ENCODE measurements around the gene HOXB4. TPM values are rescaled to one million over a fixed set of nuclear protein-coding genes. Genes with fewer than 3 reads are reported as not detected.

Gene HOXB4
- polyA plus RNA-seq, 1 of the 3 experiments (the other 2 are of a cell fraction), result 0.03 TPM

- TF ChIP-seq USF1 (IDR thresholded peaks at IDR 0.05; ENCODE audit: borderline replicate concordance, low read depth), result no peak
- TF ChIP-seq EP300 (IDR thresholded peaks at IDR 0.05; ENCODE audit: borderline replicate concordance in 1 of 2, low read depth in 1 of 2, low read length in 1 of 2), result no peak
Observed at GRCh38 chr17:48592057-48592514, 13.9 kb upstream of the HOXB4 start (continued).

GRCh38 chr17:48591255-48592056 is 13.3 kb upstream of the HOXB4 start:
- no peak for DNase-seq
- Histone ChIP-seq H3K4me1 (ENCODE audit: control insufficient read depth in 1 of 2, insufficient read depth in 2 of 2, low read depth in 1 of 2, low read length in 1 of 2) (0 out of 4 replicates have a peak, but pooled peaks cover 0 to 4% of the 10 kb centered on the region in 2 experiments), H3K27me3 (ENCODE audit: insufficient read depth) (peaks cover 98% of the 10 kb centered on the region), H3K4me3 (ENCODE audit: low read depth in 2 of 2, low read length in 1 of 2) (no peak overlapping the region), H3K9me3 (no peaks in the 10 kb centered on the region), H3K27ac (ENCODE audit: low read depth in 2 of 2, low read length in 1 of 2) (no peak overlapping the region), H3K79me2 (ENCODE audit: insufficient read depth) (no peaks in the 10 kb centered on the region), H4K20me1 (ENCODE audit: insufficient read depth) (no peaks in the 10 kb centered on the region), H3K36me3 (replicated peaks in 1 of 2; ENCODE audit: control insufficient read depth in 1 of 2, insufficient read depth in 2 of 2, low read length in 1 of 2) (no peaks in the 10 kb centered on the region), H3F3A (replicated peaks; ENCODE audit: insufficient read depth) (peaks cover 4% of the 10 kb centered on the region), H3K4me2 (no peak overlapping the region), H2AFZ (ENCODE audit: low read depth) (no peak overlapping the region), H3K9me2 (no peaks in the 10 kb centered on the region), H3K9ac (no peak overlapping the region)
- 56% methylated on average over 10 of the region's 10 CpGs for WGBS (ENCODE audit: low lambda C conversion rate)
- TF ChIP-seq YY1 (IDR thresholded peaks at IDR 0.05; ENCODE audit: low read depth) (no peak), MAX (IDR thresholded peaks at IDR 0.05; ENCODE audit: low read depth) (no peak), ELF1 (IDR thresholded peaks at IDR 0.05) (no peak), GATA2 (CRISPR knock-in tag; IDR thresholded peaks at IDR 0.05) (no peak), FOXJ3 (CRISPR knock-in tag; IDR thresholded peaks at IDR 0.05) (no peak), EZH2phosphoT487 (IDR thresholded peaks at IDR 0.05; ENCODE audit: borderline replicate concordance, low read depth) (no peak), TEAD4 (IDR thresholded peaks at IDR 0.05; ENCODE audit: borderline replicate concordance, insufficient read depth) (no peak), RCOR1 (IDR thresholded peaks at IDR 0.05; ENCODE audit: low read length) (no peak), USF1 (IDR thresholded peaks at IDR 0.05; ENCODE audit: borderline replicate concordance, low read depth) (no peak), NRF1 (IDR thresholded peaks at IDR 0.05; ENCODE audit: low read depth, low read length) (no peak), TAF1 (IDR thresholded peaks at IDR 0.05; ENCODE audit: borderline replicate concordance, low read depth, low read length) (no peak), ZBTB33 (IDR thresholded peaks at IDR 0.05; ENCODE audit: borderline replicate concordance, low read depth) (no peak), POLR2AphosphoS5 (IDR thresholded peaks at IDR 0.05; ENCODE audit: low read depth, low read length) (no peak), CTCF (IDR thresholded peaks at IDR 0.05) (no peak), SMC3 (IDR thresholded peaks at IDR 0.05; ENCODE audit: low read depth, low read length) (no peak), FOXM1 (IDR thresholded peaks at IDR 0.05; ENCODE audit: low read depth) (no peak), MXI1 (IDR thresholded peaks at IDR 0.05; ENCODE audit: low read depth, low read length) (no peak), SIN3A (IDR thresholded peaks at IDR 0.05; ENCODE audit: borderline replicate concordance, low read depth, low read length) (no peak)
- ChIA-PET CTCF (interaction anchor here (0.6 to 1.9 kb wide), 5 partner anchors 22 to 288 kb away, joined by 3 to 15 read pairs (median 4); no protein-coding TSS in a partner anchor), POLR2A (no interaction called here)

All from SK-N-SH (cell line).